Hematopoietic multipotent progenitor cell treated with erythropoietin and hydrocortisone succinate and interleukin-3 and kit ligand, for 4 days (in vitro differentiated cells): Measurements from ENCODE around the gene VANGL1.

Source experiments
- DNase-seq: peaks from one replicate; pipeline ENCODE4 v3.0.0-alpha.2; 2015

VANGL1 gene

DNA sequence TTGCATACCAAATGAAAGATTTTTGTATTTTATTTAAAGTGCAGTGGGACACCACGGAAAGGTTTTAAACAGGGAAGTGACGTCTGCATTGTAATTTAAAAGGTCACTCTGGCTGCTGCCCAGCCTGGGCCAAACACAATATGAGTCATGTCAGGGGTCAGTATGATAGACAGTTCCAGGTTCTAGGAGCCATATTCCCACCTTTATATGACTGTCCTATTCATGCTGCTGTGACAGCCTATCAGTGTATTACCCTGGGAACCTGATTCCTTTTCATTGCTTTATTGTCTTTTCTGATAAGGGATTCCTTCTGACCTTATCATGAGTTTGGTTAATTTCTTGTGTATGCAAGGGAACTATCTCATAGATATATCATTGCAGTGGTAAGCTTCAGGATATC is 5.3 kb downstream of the VANGL1 start:
- no peak for DNase-seq

GRCh38 chr1:115647507-115647906 is 5.7 kb downstream of the VANGL1 start:
- DNase-seq: peak; percentile 36

GRCh38 chr1:115647919-115648650 is 6.3 kb downstream of the VANGL1 start:
- DNase-seq: peak; percentile 77

GRCh38 chr1:115648717-115649691 is 7.2 kb downstream of the VANGL1 start:
- peak; percentile 33 for DNase-seq

DNA sequence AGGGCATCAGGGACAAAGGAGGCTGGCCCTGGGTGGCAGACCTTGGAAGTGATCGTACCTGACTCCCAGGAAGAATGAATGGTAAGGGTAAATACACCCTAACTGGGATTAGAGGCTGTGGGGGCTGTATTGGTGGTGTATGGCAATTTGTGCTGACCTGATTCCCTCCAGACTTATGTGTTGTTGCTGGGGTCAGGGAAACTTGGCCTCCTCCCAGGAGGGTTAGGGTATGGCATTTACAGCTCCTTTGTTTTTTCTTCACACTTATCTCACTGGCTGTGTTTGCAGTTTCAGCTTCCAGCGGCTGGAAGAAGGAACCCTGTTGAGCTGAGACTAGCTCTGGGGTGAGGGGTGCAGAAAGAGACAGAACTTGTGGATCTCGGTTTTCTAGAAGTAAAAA is 8.2 kb downstream of the VANGL1 start:
- peak; percentile 48 for DNase-seq

- no peak for DNase-seq
Observed at GRCh38 chr1:115650961-115651360, 9.2 kb downstream of the VANGL1 start.

DNA sequence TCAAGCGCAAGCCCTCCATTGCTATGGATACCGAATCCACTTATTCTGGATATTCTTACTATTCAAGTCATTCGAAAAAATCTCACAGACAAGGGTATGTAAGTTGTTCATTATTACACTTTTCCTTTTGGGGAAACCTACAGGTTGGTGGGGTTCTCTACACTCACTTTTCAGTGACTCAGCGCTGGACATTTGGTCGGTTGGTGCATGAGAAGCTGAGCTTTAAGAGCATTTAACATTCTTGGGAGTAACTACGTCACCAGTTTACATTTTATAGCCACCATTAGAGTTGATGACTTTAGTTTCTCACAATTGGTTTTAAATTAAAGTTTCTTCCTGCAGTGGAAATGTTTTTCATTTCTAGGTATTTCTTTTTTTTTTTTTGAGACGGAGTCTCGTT is 9.6 kb downstream of the VANGL1 start:
- DNase-seq: no peak

DNA sequence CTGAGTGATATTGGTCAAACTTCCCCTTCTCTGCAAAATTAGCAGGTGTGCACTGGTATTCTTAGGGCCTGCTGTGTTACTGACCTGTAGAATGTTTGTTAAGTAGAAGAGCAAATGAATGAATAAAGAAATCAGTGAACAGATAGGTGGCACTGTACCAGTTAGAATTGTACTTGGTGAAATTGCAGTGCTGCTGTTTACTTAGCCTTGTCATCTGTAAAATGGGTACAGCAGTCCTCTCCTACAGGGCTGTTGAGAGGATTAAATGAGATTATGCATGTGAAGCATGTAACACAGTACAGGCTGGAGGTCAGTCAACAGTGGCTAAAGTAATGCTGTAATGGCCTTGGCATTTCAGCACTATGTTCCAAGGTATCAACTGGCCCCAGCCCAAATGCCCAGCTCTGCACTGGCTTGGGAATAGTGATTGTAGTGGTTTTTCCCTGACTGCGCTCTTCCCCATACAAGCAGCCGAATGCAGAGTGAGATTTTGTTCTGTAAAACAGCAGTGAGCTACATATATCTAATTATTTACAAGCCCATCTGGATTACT is 10.5 kb downstream of the VANGL1 start:
- DNase-seq: no peak

- peak; percentile 42 for DNase-seq
Observed at GRCh38 chr1:115654125-115654524, 12.4 kb downstream of the VANGL1 start.

GRCh38 chr1:115654663-115655305 is 13.0 kb downstream of the VANGL1 start:
- DNase-seq: peak; percentile 65

DNA sequence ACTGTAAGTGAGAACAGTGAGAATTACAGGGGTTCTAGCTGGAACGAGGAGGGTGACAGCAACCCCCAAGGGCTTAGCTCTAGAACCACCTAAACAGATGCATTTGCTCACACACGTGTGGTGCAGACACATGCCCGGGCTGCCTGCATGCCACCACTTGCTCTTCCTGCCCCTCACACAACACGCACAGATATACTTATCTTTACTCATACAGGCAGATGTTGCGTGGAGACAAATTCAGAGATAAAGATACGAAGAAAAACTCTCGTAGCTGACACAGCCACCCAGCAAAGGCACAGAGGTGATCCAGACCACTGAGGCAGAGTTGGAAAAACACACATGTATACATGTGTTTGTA is 13.5 kb downstream of the VANGL1 start:
- DNase-seq: peak; percentile 85

GRCh38 chr1:115655916-115656315 is 14.1 kb downstream of the VANGL1 start:
- DNase-seq: no peak

DNA sequence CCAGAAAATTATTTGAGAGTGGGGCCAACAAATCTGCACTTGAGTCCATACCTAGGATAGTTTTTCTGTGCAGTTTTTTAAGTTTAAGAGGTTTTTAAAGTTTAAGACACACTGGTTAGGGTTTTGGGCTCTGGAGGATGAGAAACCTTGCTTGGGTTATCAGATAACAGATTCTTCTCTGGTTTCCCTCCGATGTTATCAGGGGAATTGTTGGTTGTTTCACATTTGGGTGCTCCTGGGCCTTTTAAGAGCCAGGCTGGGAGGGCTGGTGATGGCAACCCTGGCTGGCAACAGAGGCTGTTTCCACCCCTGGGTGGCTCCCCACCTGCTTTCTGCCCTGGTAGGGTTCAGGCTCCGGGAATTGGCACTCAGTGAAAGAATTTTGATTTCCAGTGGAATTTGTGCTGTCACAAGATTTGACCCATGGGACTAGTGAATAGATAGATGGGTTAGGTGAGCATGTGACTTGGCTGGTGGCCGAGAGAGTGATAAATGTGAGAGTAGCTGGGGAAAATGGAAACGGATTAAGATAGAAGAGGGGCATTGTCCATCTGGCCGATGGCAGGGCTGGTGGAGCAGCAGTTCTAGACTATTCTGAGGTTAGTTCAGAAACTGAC is 14.8 kb downstream of the VANGL1 start:
- no peak for DNase-seq

GRCh38 chr1:115658646-115659045 is 16.9 kb downstream of the VANGL1 start:
- no peak for DNase-seq

DNA sequence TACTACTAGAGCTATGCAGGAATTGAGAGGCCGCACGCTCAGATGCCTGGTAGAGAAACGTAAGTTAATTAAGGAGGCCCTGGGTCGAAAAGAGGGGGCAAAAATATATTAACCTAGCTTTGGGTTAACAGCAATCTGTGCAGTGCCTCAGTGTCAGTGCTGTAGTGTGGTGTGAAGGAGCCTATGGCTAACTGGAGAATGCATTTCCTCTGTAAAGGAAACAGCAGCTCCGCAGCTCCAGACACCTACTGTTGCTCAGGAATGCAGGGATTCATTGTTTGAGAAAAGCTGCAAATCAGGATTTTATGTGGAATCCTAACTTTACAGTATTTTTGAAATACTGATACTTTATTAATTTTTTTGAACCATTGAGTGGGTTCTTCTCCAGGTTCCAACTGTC is 18.4 kb downstream of the VANGL1 start:
- DNase-seq: no peak

DNA sequence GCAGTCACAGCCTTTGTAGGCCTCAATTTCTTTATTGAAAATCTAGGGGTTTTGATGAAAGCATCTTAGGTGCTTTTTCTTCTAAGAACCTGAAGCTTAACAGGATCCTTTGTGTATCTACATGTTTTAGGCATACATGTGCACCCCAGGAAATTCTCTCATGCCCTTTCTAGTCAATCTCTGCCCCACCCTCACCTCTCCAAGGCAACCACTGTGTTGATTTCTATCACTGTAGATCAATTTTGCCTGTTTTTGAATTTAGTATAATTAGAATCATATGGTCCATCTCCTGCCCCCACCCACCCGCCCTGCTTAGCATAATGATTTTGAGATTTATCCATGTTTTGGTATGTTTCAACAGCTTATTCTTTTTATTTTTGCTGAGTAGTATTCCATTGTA is 19.4 kb downstream of the VANGL1 start:
- DNase-seq: no peak

- DNase-seq: no peak
Observed at GRCh38 chr1:115665319-115666096, 23.7 kb downstream of the VANGL1 start.

GRCh38 chr1:115666206-115666605 is 24.4 kb downstream of the VANGL1 start:
- DNase-seq: no peak

DNA sequence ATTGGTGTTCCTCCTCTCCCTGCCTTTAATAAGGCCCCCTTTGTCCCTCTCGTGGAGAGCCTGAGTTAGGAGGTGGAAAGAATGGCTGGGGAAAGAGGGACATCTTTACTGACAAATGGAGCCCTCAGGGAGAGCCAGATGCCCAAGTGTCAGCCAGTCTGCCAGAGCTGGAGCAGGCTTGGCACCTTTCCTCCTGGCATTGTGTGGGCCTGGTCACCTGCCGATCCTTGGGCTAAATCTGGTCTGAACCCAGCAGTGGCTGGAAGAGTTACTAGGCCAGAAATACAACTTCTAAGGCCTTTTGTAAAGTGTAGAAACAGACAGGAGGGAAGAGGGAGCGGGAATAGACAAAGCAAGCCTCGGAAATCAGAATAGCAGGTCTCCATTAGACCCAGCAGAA is 24.9 kb downstream of the VANGL1 start:
- DNase-seq: no peak

DNA sequence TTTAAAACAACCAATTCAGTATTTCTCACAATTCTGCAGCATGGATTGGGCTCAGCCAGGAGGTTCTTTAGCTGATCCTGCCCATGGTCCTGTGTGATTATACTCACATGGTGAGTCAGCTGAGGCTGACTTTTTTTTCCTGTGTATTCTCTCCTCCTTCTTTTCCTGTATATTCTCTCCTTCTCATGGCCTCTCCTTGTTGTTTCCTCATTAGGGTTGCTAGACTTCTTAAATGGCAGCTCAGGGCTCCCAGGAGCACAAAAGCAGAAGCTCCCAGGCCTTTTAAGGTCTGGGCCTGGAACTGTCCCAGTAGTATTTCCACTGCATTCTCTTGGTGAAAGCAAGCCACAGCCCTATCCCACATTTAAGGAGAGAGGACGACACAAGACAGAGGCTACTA is 26.8 kb downstream of the VANGL1 start:
- DNase-seq: no peak

DNA sequence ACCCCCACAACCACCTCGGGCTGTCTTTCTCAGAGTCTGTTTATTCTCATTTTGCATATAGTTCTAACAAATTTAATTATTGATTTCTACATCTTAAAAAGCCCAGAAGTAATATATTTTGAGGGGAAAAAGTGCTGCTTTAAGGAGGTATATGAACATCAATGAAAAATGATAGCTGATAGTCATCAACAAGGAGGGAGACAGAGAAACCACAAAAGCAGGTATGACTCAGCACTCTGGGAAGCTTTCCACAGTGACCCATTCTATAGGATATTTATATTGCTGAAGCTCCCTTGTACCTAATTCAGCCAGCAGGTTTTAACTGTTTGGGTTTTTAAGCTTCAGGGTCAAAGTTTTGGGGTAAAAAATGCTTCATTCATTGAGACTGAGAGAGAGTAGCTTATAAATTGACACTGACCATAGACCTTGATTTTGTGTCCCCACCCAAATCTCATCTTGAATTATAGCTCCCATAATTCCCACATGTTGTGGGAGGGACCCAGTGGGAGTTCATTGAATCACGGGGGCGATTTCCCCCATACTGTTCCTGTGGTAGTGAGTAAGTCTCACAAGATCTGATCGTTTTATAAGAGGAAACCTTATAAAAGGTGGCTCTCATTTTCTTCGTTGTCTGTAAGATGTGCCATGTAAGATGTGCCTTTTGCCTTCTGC is 27.4 kb downstream of the VANGL1 start:
- DNase-seq: peak; percentile 53
